ENCODE measurements around the gene CAMTA1.
"Not testable (repeated sequence)": the region's sequence is repeated elsewhere in the genome, so short reads cannot be mapped to it uniquely, and the experiment has no call there.

The CAMTA1 gene

DNA sequence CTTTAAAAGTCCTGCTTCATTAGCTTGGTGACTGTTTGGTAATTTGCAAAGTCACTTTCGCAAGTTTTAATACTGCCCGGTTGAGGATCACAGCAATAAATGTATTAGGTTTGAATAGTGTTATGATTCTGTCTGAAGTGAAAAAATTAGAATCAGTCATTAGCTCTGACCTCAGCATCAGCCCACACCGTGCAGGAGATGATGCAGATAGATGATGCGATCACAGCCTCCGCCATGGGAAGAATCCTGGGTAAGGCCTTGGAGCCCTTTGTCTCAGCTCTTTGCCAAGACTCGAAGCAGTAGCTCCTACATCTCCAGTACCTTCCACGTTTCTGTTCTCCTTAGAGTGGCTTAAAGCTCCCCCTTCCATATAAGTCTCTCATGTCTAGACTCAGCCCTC is 366.7 kb downstream of the CAMTA1 start:
- no peak overlapping the region for H3K4me3 ChIP-seq (ENCODE audit: low read depth, low read length)
- no peak for DNase-seq (ENCODE audit: low read depth)
- TF ChIP-seq CTCF (IDR thresholded peaks at IDR 0.05; ENCODE audit: low read depth, low read length, missing control alignments): no peak

DNA sequence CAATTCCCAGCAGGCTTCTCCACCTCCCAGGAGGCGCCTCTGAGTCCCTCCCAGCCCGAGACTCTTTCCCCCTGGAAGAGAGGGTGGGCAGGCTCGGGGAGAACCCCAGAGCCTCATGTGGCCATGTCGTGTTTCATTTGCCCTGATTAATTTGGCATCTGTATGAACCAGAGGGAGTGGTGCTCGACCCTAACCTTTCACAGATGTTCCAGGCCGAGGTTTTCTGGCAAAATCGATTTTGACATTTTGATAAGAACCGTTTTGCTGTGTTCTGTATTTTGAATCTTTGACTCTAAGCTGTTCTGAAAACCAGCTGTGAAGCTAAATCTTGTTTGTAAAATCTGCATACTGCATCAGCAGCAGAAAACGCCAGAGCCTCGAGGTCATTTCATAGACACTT is 367.4 kb downstream of the CAMTA1 start:
- DNase-seq (ENCODE audit: low read depth): no peak
- no peak for TF ChIP-seq CTCF (IDR thresholded peaks at IDR 0.05; ENCODE audit: low read depth, low read length, missing control alignments)
- no peak overlapping the region for H3K4me3 ChIP-seq (ENCODE audit: low read depth, low read length)

- TF ChIP-seq CTCF (IDR thresholded peaks at IDR 0.05; ENCODE audit: low read depth, low read length, missing control alignments): no peak
Measured at GRCh38 chr1:7153464-7153863, 368.2 kb downstream of the CAMTA1 start.

GRCh38 chr1:7159116-7159781 is 374.0 kb downstream of the CAMTA1 start:
- no peak for DNase-seq (ENCODE audit: low read depth)
- H3K4me3 ChIP-seq (ENCODE audit: low read depth, low read length): no peak overlapping the region
- TF ChIP-seq CTCF (IDR thresholded peaks at IDR 0.05; ENCODE audit: low read depth, low read length, missing control alignments): no peak

More at GRCh38 chr1:7153464-7153863, 368.2 kb downstream of the CAMTA1 start:
- no peak for DNase-seq (ENCODE audit: low read depth)
- H3K4me3 ChIP-seq (ENCODE audit: low read depth, low read length): no peak overlapping the region

GRCh38 chr1:7168554-7168953 is 383.3 kb downstream of the CAMTA1 start:
- DNase-seq (ENCODE audit: low read depth); H3K4me3 ChIP-seq (ENCODE audit: low read depth, low read length): not testable (repeated sequence)

- TF ChIP-seq CTCF (IDR thresholded peaks at IDR 0.05; ENCODE audit: low read depth, low read length, missing control alignments): no peak
- DNase-seq (ENCODE audit: low read depth): no peak
- no peak overlapping the region for H3K4me3 ChIP-seq (ENCODE audit: low read depth, low read length)
Measured at GRCh38 chr1:7171168-7171567, 385.9 kb downstream of the CAMTA1 start.

- no peak for DNase-seq (ENCODE audit: low read depth)
- TF ChIP-seq CTCF (IDR thresholded peaks at IDR 0.05; ENCODE audit: low read depth, low read length, missing control alignments): no peak
- no peak overlapping the region for H3K4me3 ChIP-seq (ENCODE audit: low read depth, low read length)
Measured at GRCh38 chr1:7171574-7171973, 386.3 kb downstream of the CAMTA1 start.

Data from GM12864 (cell line).